IPS-20b (cell line): ENCODE measurements around the gene BCAS3.
"Not testable (repeated sequence)": the region's sequence is repeated elsewhere in the genome, so short reads cannot be mapped to it uniquely, and the experiment has no call there.

ENCODE experiments used
- H3K27ac ChIP-seq: one replicate; pipeline ENCODE4 v1.5.1; 2013; ENCODE audit warnings: low read length
- H3K27me3 ChIP-seq: 2 replicates; pipeline ENCODE4 v1.6.1; 2013; ENCODE audit warnings: mild to moderate bottlenecking, low read length, inconsistent platforms; ENCODE audit not compliant: insufficient read depth
- H3K36me3 ChIP-seq: 2 replicates; pipeline ENCODE4 v1.6.1; 2013; ENCODE audit warnings: low read depth, mild to moderate bottlenecking, inconsistent platforms, low read length, moderate library complexity; ENCODE audit not compliant: insufficient read depth
- H3K4me1 ChIP-seq: 2 replicates; pipeline ENCODE4 v1.6.1; 2013; ENCODE audit warnings: mild to moderate bottlenecking, control low read depth, inconsistent platforms, low read length, moderate library complexity; ENCODE audit not compliant: insufficient read depth
- H3K4me3 ChIP-seq: 2 replicates; pipeline ENCODE4 v1.5.1; 2013; ENCODE audit warnings: mild to moderate bottlenecking, low read length, inconsistent platforms
- H3K9ac ChIP-seq: 2 replicates; pipeline ENCODE4 v1.6.1; 2013; ENCODE audit warnings: low read depth, mild to moderate bottlenecking, inconsistent platforms, low read length, moderate library complexity
- H3K9me3 ChIP-seq: 2 replicates; pipeline ENCODE4 v1.6.1; 2013; ENCODE audit warnings: mild to moderate bottlenecking, low read depth, low read length, inconsistent platforms; ENCODE audit not compliant: insufficient read depth

Gene BCAS3

GRCh38 chr17:61351745-61352407, 674.2 kb downstream of the BCAS3 start:
- Histone ChIP-seq H3K27me3 (no peaks in the 10 kb centered on the region), H3K9ac (no peak overlapping the region), H3K4me3 (no peak overlapping the region), H3K27ac (no peak overlapping the region), H3K4me1 (peaks cover 15% of the 10 kb centered on the region), H3K36me3 (no peaks in the 10 kb centered on the region), H3K9me3 (no peaks in the 10 kb centered on the region)

DNA sequence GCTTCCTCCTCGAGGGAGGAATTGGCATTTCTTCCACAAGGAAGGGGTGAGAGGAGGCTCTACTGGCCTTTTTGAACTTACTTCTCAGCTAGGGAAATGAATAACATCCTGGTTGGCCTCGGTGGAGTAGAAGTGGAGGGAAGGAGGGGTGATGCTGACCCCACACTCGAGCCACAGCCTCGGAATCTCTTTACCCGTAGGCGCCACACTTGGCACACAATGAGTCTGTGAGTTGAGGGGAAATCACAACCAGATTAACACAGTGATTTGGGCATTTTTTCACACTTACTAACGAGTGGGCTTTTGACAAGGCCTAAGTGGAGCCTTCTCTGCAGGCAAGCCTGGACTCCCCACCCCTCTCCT, 674.7 kb downstream of the BCAS3 start:
- no peaks in the 10 kb centered on the region for H3K36me3 ChIP-seq
- H3K9me3 ChIP-seq, result no peaks in the 10 kb centered on the region
- H3K27ac ChIP-seq, result no peak overlapping the region
- no peak overlapping the region for H3K9ac ChIP-seq
- H3K4me3 ChIP-seq, result no peak overlapping the region
- peaks cover 15% of the 10 kb centered on the region for H3K4me1 ChIP-seq
- no peaks in the 10 kb centered on the region for H3K27me3 ChIP-seq

DNA sequence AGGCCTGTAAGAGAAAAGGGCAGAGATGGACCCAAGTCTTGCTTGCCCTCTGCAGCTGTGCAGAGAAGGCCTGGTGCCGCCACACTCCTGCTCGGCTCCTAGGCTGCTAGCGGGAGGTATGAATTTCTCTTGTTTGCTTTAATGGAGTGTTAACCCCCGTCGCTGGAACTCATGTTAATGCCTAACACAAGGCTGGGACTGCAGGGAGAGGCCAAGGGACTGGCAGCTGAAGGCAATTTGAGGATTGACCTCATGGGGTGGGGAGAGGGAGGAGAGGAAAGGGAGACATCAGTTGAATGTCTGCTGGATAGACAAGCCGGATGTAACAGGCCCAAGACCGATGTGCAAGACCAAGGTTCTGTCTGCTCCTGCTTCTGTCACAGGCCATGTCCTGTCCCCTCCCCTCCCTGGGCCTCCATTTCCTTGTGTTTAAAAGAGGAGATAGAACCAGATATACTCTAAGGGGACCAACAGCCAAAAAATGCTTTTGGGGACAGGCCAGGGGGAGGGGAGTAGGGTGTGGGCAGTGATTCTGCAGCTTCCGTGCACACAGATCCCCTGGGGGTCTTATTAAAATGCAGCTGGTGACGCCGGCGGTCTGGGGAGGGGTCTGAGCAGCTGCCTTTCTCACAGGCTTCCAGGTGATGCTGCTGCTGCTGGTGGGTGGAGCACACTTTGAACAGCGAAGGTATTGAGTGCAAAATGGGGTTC, 675.3 kb downstream of the BCAS3 start:
- Histone ChIP-seq H3K27me3 (no peaks in the 10 kb centered on the region), H3K4me1 (peaks cover 15% of the 10 kb centered on the region), H3K27ac (no peak overlapping the region), H3K4me3 (no peak overlapping the region), H3K9me3 (no peaks in the 10 kb centered on the region), H3K9ac (no peak overlapping the region), H3K36me3 (no peaks in the 10 kb centered on the region)

DNA sequence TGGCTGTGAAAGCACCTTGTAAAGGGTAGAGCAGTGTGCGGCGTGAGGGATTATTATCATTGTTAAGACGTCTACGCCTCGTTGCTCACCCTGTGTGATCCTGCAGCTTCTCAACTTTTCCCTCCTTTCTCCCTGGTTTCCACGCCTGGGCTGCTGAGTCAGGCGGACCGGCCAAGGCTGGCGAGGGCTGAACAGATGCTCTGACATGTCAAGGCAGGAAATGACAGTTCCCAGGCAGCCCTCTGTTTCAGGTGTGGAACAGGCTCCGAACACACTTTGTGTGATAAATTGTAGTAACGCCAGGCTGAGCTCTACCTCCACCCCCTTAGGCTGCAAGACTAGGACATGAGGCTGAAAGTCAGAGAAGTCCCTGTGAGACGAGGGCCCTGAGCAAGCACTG, 676.0 kb downstream of the BCAS3 start:
- Histone ChIP-seq H3K9ac (no peak overlapping the region), H3K9me3 (no peaks in the 10 kb centered on the region), H3K27ac (no peak overlapping the region), H3K36me3 (no peaks in the 10 kb centered on the region), H3K27me3 (no peaks in the 10 kb centered on the region), H3K4me3 (no peak overlapping the region), H3K4me1 (peaks cover 15% of the 10 kb centered on the region)

DNA sequence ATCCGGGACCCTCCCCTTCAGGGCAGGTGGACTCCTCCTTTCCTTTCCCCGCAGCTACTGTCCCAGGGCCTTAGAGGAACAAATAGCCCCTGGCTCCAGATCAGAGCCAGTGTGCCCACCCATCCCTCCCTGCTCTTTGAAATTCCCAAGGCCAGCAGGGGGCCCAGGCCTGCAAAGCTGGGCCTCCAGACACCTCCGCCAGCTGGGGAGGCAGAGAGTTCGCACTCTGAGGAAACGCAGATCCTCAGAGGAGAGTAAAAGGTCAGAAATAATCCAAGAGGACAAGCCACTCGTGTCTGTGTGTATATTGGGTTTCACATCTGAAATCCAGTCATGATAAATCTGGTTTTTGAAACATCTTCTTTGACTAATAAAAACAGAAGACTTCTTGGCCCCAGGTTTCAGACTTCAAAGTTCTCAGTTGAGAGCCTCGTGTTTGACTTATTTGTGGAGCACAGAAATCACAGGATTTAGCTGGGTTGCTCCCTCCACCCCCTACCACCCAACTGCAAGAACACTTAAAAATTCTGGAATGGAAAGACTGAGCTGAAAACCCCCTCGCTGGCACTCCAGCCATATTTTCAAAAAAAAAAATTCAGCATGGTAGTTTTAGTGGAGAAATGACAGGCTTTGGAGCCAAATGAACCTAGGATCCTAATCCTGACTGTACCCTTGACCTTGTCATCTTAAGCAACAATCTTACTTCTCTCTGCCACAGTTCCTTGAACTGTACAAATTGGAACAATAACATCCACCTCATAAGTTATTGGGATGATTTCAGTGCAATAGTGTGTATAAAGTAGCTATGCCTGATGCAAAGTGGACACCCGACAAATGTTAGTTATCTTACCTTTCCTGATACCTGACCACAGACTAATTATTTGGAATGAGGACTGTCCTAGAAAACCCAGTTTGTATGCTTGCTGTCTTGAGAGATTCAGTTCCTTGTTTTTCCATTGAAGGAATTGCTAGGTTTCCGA, 677.5 kb downstream of the BCAS3 start:
- Histone ChIP-seq H3K4me1 (peaks cover 15% of the 10 kb centered on the region), H3K9me3 (no peaks in the 10 kb centered on the region), H3K27ac (no peak overlapping the region), H3K27me3 (no peaks in the 10 kb centered on the region), H3K9ac (no peak overlapping the region), H3K4me3 (no peak overlapping the region), H3K36me3 (no peaks in the 10 kb centered on the region)

DNA sequence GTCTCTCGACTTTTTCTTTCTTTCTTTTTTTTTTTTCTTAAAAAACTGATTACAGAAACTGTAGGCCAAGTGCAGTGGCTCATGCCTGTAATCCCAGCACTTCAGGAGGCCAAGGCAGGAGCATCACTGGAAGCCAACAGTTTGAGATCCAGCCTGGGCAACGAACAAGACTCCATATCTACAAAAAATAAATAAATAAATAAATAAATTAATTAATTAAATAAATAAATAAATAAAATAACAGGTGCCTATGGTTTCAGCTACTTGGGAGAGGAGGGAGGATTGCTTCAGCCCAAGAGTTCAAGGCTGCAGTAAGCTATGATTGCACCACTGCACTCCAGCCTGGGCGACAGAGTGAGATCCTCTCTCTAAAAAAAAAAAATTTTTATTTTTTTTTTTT, 679.4 kb downstream of the BCAS3 start:
- not testable (repeated sequence) for H3K4me3 ChIP-seq, H3K27me3 ChIP-seq, H3K27ac ChIP-seq, H3K36me3 ChIP-seq, H3K9me3 ChIP-seq, H3K9ac ChIP-seq
- H3K4me1 ChIP-seq, result peaks cover 15% of the 10 kb centered on the region

- H3K4me3 ChIP-seq, H3K27ac ChIP-seq, H3K9me3 ChIP-seq, H3K36me3 ChIP-seq, H3K4me1 ChIP-seq, H3K9ac ChIP-seq, H3K27me3 ChIP-seq: not testable (repeated sequence)
Measured at GRCh38 chr17:61359513-61359912, 681.9 kb downstream of the BCAS3 start.

DNA sequence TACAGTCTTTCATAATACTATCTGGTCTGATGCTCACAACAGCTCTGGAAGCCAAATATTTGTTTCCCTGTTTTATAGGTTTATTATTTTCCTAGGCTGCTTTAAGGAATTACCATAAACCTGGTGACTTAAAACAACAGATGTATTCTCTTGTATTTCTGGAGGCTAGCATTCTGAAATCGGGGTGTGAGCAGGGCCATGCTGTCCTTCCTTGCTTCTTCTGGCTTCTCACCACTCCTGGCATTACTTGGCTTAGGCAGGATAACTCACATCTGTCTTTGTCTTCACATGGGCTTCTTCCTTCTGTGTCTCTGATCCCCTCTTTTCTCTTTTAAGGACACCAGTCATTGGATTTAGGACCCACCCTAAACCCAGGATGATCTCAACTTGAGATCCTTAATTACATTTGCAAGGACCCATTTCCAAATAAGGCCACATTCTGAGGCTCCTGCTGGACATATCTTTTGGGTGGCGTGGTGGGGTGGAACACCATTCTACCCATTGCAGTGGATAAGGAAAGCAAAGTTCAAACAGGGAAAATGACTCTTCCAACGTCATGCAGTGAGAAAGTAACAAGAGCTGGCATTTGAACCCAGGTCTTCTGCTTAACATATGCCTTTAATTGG, 682.8 kb downstream of the BCAS3 start:
- Histone ChIP-seq H3K27ac (no peak overlapping the region), H3K27me3 (no peaks in the 10 kb centered on the region), H3K4me1 (no peaks in the 10 kb centered on the region), H3K9me3 (no peaks in the 10 kb centered on the region), H3K4me3 (no peak overlapping the region), H3K36me3 (no peaks in the 10 kb centered on the region), H3K9ac (no peak overlapping the region)

- Histone ChIP-seq H3K4me3 (no peak overlapping the region), H3K27me3 (no peaks in the 10 kb centered on the region), H3K27ac (no peak overlapping the region), H3K36me3 (no peaks in the 10 kb centered on the region), H3K9me3 (no peaks in the 10 kb centered on the region), H3K9ac (no peak overlapping the region), H3K4me1 (no peaks in the 10 kb centered on the region)
Measured at GRCh38 chr17:61361084-61361483, 683.4 kb downstream of the BCAS3 start.

DNA sequence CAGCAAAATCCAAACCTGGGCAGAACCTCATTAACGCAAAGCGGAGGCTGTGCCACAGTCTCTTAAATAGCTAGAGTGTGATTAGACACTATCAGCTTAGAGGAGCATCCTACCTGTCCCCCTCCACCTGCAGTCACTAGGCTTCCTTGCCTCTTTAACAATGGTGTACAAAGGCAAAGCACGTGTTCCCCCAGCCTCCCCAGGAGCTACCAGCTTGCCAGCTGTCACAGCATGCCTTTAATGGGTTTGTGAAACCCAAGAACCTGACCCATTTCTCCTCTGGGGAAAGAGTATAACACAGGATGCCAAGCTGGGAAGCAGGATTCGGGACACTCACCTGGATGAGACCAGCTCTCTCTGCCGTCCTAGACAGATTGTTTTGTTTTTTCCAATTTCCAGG, 684.7 kb downstream of the BCAS3 start:
- H3K27ac ChIP-seq, result no peak overlapping the region
- H3K4me3 ChIP-seq, result no peak overlapping the region
- H3K27me3 ChIP-seq, result no peaks in the 10 kb centered on the region
- no peak overlapping the region for H3K9ac ChIP-seq
- no peaks in the 10 kb centered on the region for H3K4me1 ChIP-seq
- no peaks in the 10 kb centered on the region for H3K36me3 ChIP-seq
- no peaks in the 10 kb centered on the region for H3K9me3 ChIP-seq

GRCh38 chr17:61362852-61363600, 685.4 kb downstream of the BCAS3 start:
- Histone ChIP-seq H3K27ac (no peak overlapping the region), H3K27me3 (no peaks in the 10 kb centered on the region), H3K36me3 (no peaks in the 10 kb centered on the region), H3K4me1 (no peaks in the 10 kb centered on the region), H3K4me3 (no peak overlapping the region), H3K9ac (no peak overlapping the region), H3K9me3 (no peaks in the 10 kb centered on the region)
